Testis (tissue), 2 donors: Measurements from ENCODE around the gene TECRL.

Experiments used
- POLR2A ChIP-seq: fragments of 450-650 bp; IDR thresholded peaks from one replicate; pipeline ENCODE4 v1.6.1; 2017; ENCODE audit warnings: antibody characterized with exemption, mild to moderate bottlenecking, moderate library complexity
- TF ChIP-seq, protein P1 (sequence below), 3 experiments: fragments of 450-650 bp in 2 of 3; fragments of 200-600 bp in 1 of 3; sonication (generic) in 1 of 3; IDR thresholded peaks; one replicate each; pipeline ENCODE4 v1.5.1; 2016 to 2019; ENCODE audit warnings: antibody characterized with exemption in 3 of 3, mild to moderate bottlenecking in 2 of 3, moderate library complexity in 1 of 3

GRCh38 chr4:64334964-64335363 is 74.3 kb downstream of the TECRL start:
- TF ChIP-seq, protein P1, sequence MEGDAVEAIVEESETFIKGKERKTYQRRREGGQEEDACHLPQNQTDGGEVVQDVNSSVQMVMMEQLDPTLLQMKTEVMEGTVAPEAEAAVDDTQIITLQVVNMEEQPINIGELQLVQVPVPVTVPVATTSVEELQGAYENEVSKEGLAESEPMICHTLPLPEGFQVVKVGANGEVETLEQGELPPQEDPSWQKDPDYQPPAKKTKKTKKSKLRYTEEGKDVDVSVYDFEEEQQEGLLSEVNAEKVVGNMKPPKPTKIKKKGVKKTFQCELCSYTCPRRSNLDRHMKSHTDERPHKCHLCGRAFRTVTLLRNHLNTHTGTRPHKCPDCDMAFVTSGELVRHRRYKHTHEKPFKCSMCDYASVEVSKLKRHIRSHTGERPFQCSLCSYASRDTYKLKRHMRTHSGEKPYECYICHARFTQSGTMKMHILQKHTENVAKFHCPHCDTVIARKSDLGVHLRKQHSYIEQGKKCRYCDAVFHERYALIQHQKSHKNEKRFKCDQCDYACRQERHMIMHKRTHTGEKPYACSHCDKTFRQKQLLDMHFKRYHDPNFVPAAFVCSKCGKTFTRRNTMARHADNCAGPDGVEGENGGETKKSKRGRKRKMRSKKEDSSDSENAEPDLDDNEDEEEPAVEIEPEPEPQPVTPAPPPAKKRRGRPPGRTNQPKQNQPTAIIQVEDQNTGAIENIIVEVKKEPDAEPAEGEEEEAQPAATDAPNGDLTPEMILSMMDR (IDR thresholded peaks at IDR 0.05), result no peak
- TF ChIP-seq POLR2A, result no peak
